ENCODE results near the gene TEX55.
A peak's percentile ranks its signal among the peaks of the same experiment; 100 is the strongest.
"Not testable (repeated sequence)": the region's sequence is repeated elsewhere in the genome, so short reads cannot be mapped to it uniquely, and the experiment has no call there.

The TEX55 gene

GRCh38 chr3:119160815-119161214 is 14.8 kb downstream of the TEX55 start:
- DNase-seq (ENCODE audit: low read depth), result no peak

- DNase-seq (ENCODE audit: low read depth), result no peak
These were observed 15.3 kb downstream of the TEX55 start for GRCh38 chr3:119161240-119161639.

GRCh38 chr3:119164745-119165144 is 18.8 kb downstream of the TEX55 start:
- not testable (repeated sequence) for DNase-seq (ENCODE audit: low read depth)

- no peak for DNase-seq (ENCODE audit: low read depth)
These were observed 24.9 kb downstream of the TEX55 start for GRCh38 chr3:119170821-119171220.

- no peak for DNase-seq (ENCODE audit: low read depth)
These were observed 27.4 kb downstream of the TEX55 start, which contains the start of gene UPK1B for GRCh38 chr3:119173325-119173724. UPK1B (plus strand) TSS chr3:119173598; CDS start chr3:119186742, 13,144 bp downstream.

GRCh38 chr3:119175872-119176756 is 30.1 kb downstream of the TEX55 start:
- DNase-seq (ENCODE audit: low read depth), result peak; percentile 29

- DNase-seq (ENCODE audit: low read depth), result no peak
These were observed 30.8 kb downstream of the TEX55 start for GRCh38 chr3:119176778-119177177.

GRCh38 chr3:119177321-119177720 is 31.4 kb downstream of the TEX55 start:
- no peak for DNase-seq (ENCODE audit: low read depth)

GRCh38 chr3:119181765-119182164 is 35.8 kb downstream of the TEX55 start:
- DNase-seq (ENCODE audit: low read depth), result peak; percentile 28

GRCh38 chr3:119184111-119184510 is 38.1 kb downstream of the TEX55 start:
- DNase-seq (ENCODE audit: low read depth), result no peak

GRCh38 chr3:119184796-119185570 is 39.0 kb downstream of the TEX55 start:
- DNase-seq (ENCODE audit: low read depth), result peak; percentile 83

- no peak for DNase-seq (ENCODE audit: low read depth)
These were observed 41.3 kb downstream of the TEX55 start for GRCh38 chr3:119187266-119187665.

- DNase-seq (ENCODE audit: low read depth), result no peak
These were observed 45.8 kb downstream of the TEX55 start for GRCh38 chr3:119191800-119192199.

GRCh38 chr3:119194237-119195150 is 48.5 kb downstream of the TEX55 start:
- DNase-seq (ENCODE audit: low read depth), result peak; percentile 34

GRCh38 chr3:119195151-119195476 is 49.1 kb downstream of the TEX55 start:
- DNase-seq (ENCODE audit: low read depth), result no peak

- peak; percentile 32 for DNase-seq (ENCODE audit: low read depth)
These were observed 49.9 kb downstream of the TEX55 start for GRCh38 chr3:119195911-119196310.

All from iris pigment epithelial cell (primary cell).